T-helper 2 cell treated with Interferon-gamma antibody and Interleukin-4, amounts not matched to agents 5 μg/mL and 100 μg/mL, for 36 hours (primary cell): ENCODE results near the gene LILRB1.
"Not testable (repeated sequence)": the region's sequence is repeated elsewhere in the genome, so short reads cannot be mapped to it uniquely, and the experiment has no call there.

Experiments
- DNase-seq: peaks from one replicate; pipeline ENCODE4 v3.0.0; 2021; ENCODE audit warnings: low spot score
- H3K27ac Mint-ChIP-seq: one replicate; pipeline ENCODE4 v1.8.0; 2021; ENCODE audit warnings: mild to moderate bottlenecking, mixed read lengths
- H3K27me3 Mint-ChIP-seq: one replicate; pipeline ENCODE4 v1.8.0; 2021; ENCODE audit warnings: low read depth, mixed read lengths
- H3K36me3 Mint-ChIP-seq: one replicate; pipeline ENCODE4 v1.8.0; 2021; ENCODE audit warnings: low read depth, mixed read lengths
- H3K4me1 Mint-ChIP-seq: one replicate; pipeline ENCODE4 v1.8.0; 2021; ENCODE audit warnings: low read depth, mixed read lengths
- H3K4me3 Mint-ChIP-seq: one replicate; pipeline ENCODE4 v1.8.0; 2022; ENCODE audit warnings: mild to moderate bottlenecking, moderate library complexity, mixed read lengths
- H3K9me3 Mint-ChIP-seq: one replicate; pipeline ENCODE4 v1.8.0; 2021; ENCODE audit warnings: mixed read lengths

The LILRB1 gene

GRCh38 chr19:54612428-54612827, 17.9 kb upstream of the LILRB1 start:
- Mint-ChIP-seq H3K36me3 (no peaks in the 10 kb centered on the region), H3K4me3 (no peak overlapping the region), H3K27ac (no peak overlapping the region), H3K9me3 (no peaks in the 10 kb centered on the region), H3K4me1 (no peaks in the 10 kb centered on the region), H3K27me3 (no peaks in the 10 kb centered on the region)
- no peak for DNase-seq

DNA sequence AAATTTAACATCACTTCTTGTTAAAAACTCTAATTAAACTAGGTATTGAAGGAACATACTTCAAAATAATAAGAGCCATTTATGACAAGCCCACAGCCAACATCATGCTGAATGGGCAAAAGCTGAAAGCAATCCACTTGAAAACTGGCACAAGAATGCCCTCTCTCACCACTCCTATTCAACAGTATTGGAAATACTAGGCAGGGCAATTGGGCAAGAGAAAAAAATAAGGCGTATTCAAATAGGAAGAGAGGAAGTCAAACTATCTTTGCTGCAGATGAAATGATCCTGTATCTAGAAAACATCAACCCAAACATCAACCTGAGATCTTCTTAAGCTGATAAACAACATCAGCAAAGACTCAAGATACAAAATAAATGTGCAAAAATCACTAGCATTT, 15.6 kb upstream of the LILRB1 start:
- H3K36me3 Mint-ChIP-seq: no peaks in the 10 kb centered on the region
- H3K4me1 Mint-ChIP-seq: no peaks in the 10 kb centered on the region
- no peak overlapping the region for H3K4me3 Mint-ChIP-seq
- H3K27me3 Mint-ChIP-seq: no peaks in the 10 kb centered on the region
- DNase-seq: no peak
- no peaks in the 10 kb centered on the region for H3K9me3 Mint-ChIP-seq
- no peak overlapping the region for H3K27ac Mint-ChIP-seq

- H3K9me3 Mint-ChIP-seq: no peaks in the 10 kb centered on the region
- peaks cover 3% of the 10 kb centered on the region for H3K27me3 Mint-ChIP-seq
- H3K36me3 Mint-ChIP-seq: no peaks in the 10 kb centered on the region
- H3K27ac Mint-ChIP-seq: no peak overlapping the region
- no peaks in the 10 kb centered on the region for H3K4me1 Mint-ChIP-seq
- DNase-seq: no peak
- no peak overlapping the region for H3K4me3 Mint-ChIP-seq
Measured at GRCh38 chr19:54616057-54616456, 14.2 kb upstream of the LILRB1 start.

DNA sequence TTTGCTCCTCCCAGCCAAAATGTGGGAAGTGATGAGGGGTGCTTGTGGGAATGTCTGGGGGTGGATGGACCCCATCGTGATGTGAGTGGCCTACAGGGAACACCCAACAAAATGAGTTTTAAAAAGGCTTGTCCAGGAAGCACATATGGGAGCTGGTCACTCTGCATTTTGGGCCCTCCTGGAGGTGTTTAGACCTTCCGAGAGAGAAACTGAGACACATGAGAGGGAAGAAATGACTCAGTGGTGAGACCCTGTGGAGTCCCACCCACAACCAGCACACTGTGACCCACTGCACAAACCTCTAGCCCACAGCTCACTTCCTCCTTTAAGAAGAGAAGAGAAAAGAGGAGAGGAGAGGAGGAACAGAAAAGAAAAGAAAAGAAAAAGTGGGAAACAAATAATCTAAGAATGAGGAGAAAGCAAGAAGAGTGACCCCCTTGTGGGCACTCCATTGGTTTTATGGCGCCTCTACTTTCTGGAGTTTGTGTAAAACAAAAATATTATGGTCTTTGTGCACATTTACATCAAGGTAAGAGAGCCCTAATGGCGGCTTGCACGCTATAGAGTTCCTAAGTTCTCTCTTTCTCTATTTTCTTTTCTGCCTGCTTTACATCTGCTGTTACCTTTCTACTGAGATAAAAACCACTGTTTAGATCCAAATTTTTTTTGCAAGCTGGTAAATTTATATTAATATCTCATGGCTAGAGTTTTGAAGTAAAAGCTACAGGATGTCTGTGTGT, 13.3 kb upstream of the LILRB1 start:
- H3K27me3 Mint-ChIP-seq: peaks cover 7% of the 10 kb centered on the region
- H3K9me3 Mint-ChIP-seq: no peaks in the 10 kb centered on the region
- H3K27ac Mint-ChIP-seq: no peak overlapping the region
- H3K4me1 Mint-ChIP-seq: no peaks in the 10 kb centered on the region
- H3K4me3 Mint-ChIP-seq: no peak overlapping the region
- DNase-seq: no peak
- no peaks in the 10 kb centered on the region for H3K36me3 Mint-ChIP-seq

- DNase-seq: no peak
- Mint-ChIP-seq H3K27ac (no peak overlapping the region), H3K4me1 (peaks cover 2% of the 10 kb centered on the region), H3K9me3 (no peaks in the 10 kb centered on the region), H3K4me3 (no peak overlapping the region), H3K27me3 (peaks cover 11% of the 10 kb centered on the region), H3K36me3 (no peaks in the 10 kb centered on the region)
Measured at GRCh38 chr19:54620464-54620863, 9.8 kb upstream of the LILRB1 start.

DNA sequence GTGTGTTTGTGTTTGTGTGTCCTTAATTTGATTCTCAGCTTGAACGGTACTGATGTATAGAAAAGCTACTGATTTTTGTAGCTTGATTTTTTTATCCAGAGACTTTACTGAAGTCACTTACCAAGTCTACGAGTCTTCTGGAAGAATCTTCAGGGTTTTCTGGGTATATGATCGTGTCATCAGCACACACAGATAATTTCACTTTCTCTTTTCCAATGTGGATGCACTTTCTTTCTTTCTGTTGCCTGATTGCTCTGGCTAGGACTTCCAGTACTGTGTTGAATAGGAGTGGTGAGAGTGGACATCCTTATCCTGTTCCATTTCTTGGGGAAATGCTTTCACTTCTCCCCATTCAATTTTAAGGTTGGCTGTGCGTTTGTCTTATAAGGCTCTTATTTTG, 7.9 kb upstream of the LILRB1 start:
- Mint-ChIP-seq H3K4me1 (peaks cover 2% of the 10 kb centered on the region), H3K9me3 (no peaks in the 10 kb centered on the region), H3K4me3 (no peak overlapping the region), H3K27ac (no peak overlapping the region), H3K27me3 (peaks cover 16% of the 10 kb centered on the region), H3K36me3 (no peaks in the 10 kb centered on the region)
- no peak for DNase-seq

GRCh38 chr19:54624234-54624633, 6.0 kb upstream of the LILRB1 start:
- H3K27me3 Mint-ChIP-seq: peaks cover 18% of the 10 kb centered on the region
- not testable (repeated sequence) for H3K27ac Mint-ChIP-seq, H3K36me3 Mint-ChIP-seq, H3K4me1 Mint-ChIP-seq, H3K4me3 Mint-ChIP-seq, H3K9me3 Mint-ChIP-seq, DNase-seq

GRCh38 chr19:54624934-54625730, 5.2 kb upstream of the LILRB1 start:
- H3K4me1 Mint-ChIP-seq, H3K27ac Mint-ChIP-seq, H3K4me3 Mint-ChIP-seq, DNase-seq, H3K36me3 Mint-ChIP-seq, H3K9me3 Mint-ChIP-seq: not testable (repeated sequence)
- H3K27me3 Mint-ChIP-seq: peaks cover 22% of the 10 kb centered on the region

DNA sequence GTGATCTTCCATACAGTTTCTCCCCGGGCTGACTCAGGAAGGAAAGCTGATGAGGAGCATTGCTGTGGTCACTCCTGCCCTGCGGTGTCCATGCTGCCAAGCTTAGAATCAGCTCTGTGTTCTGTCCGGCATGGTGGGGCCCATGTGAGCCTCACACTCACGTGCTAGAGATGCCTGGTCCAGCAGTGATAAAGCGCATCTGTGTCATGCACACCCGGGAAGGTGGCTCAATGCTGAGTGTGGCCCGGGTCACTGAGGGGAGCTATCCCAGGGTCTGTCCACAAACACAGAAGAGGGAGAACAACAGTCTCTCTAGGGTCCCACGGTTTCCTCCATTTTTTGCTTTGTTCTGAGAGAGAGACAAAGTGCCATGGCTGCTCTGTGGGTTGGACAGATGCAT, 3.5 kb upstream of the LILRB1 start:
- Mint-ChIP-seq H3K27ac (no peak overlapping the region), H3K36me3 (no peaks in the 10 kb centered on the region), H3K9me3 (no peaks in the 10 kb centered on the region), H3K27me3 (peaks cover 18% of the 10 kb centered on the region), H3K4me1 (peaks cover 5% of the 10 kb centered on the region), H3K4me3 (no peak overlapping the region)
- DNase-seq: no peak

GRCh38 chr19:54627912-54628311, 2.4 kb upstream of the LILRB1 start:
- DNase-seq, H3K4me3 Mint-ChIP-seq, H3K36me3 Mint-ChIP-seq, H3K4me1 Mint-ChIP-seq, H3K9me3 Mint-ChIP-seq, H3K27ac Mint-ChIP-seq: not testable (repeated sequence)
- peaks cover 14% of the 10 kb centered on the region for H3K27me3 Mint-ChIP-seq

- no peaks in the 10 kb centered on the region for H3K36me3 Mint-ChIP-seq
- H3K4me3 Mint-ChIP-seq: no peak overlapping the region
- H3K4me1 Mint-ChIP-seq: peaks cover 4% of the 10 kb centered on the region
- peaks cover 11% of the 10 kb centered on the region for H3K27me3 Mint-ChIP-seq
- no peak for DNase-seq
- H3K9me3 Mint-ChIP-seq: no peaks in the 10 kb centered on the region
- H3K27ac Mint-ChIP-seq: no peak overlapping the region
Measured at GRCh38 chr19:54630782-54631181, 498 bp downstream of the LILRB1 start.

- H3K36me3 Mint-ChIP-seq, H3K27ac Mint-ChIP-seq, H3K4me3 Mint-ChIP-seq, H3K4me1 Mint-ChIP-seq, DNase-seq, H3K9me3 Mint-ChIP-seq, H3K27me3 Mint-ChIP-seq: not testable (repeated sequence)
Measured at GRCh38 chr19:54631489-54632337, 1.4 kb downstream of the LILRB1 start.

DNA sequence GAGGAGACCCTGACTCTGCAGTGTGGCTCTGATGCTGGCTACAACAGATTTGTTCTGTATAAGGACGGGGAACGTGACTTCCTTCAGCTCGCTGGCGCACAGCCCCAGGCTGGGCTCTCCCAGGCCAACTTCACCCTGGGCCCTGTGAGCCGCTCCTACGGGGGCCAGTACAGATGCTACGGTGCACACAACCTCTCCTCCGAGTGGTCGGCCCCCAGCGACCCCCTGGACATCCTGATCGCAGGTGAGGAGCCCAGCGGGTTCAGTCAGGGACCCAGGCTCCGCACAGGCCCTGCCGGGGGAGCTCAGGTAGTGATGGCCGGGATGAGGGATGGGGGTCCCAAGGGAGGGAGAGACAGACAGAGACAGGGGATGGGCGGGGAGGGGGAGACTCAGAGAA, 2.2 kb downstream of the LILRB1 start:
- not testable (repeated sequence) for H3K36me3 Mint-ChIP-seq, H3K4me3 Mint-ChIP-seq, H3K27me3 Mint-ChIP-seq, H3K9me3 Mint-ChIP-seq, H3K27ac Mint-ChIP-seq, DNase-seq, H3K4me1 Mint-ChIP-seq

GRCh38 chr19:54633401-54633800, 3.1 kb downstream of the LILRB1 start:
- DNase-seq: no peak
- peaks cover 9% of the 10 kb centered on the region for H3K27me3 Mint-ChIP-seq
- H3K27ac Mint-ChIP-seq: no peak overlapping the region
- H3K9me3 Mint-ChIP-seq: no peaks in the 10 kb centered on the region
- H3K4me1 Mint-ChIP-seq: peaks cover 4% of the 10 kb centered on the region
- no peaks in the 10 kb centered on the region for H3K36me3 Mint-ChIP-seq
- H3K4me3 Mint-ChIP-seq: no peak overlapping the region
